Activated T-helper 1 cell treated with anti-CD3 and anti-CD28 coated beads, Interleukin-12 subunit alpha, Interleukin-12 subunit beta, Interleukin-2, Interleukin-4 antibody, amounts not matched to agents 30 ng/mL and 10 ng/mL and 1 ng/mL, durations not matched to agents 14 hours and 24 hours and 36 hours (primary cell): ENCODE data around the gene GPR142. TPM values are rescaled to one million over a fixed set of nuclear protein-coding genes. Genes with fewer than 3 reads are reported as not detected.

Source experiments
- DNase-seq: peaks from one replicate; pipeline ENCODE4 v3.0.0; 2021; ENCODE audit warnings: low spot score
- H3K27ac Mint-ChIP-seq: one replicate; pipeline ENCODE4 v1.8.0; 2021; ENCODE audit warnings: mild to moderate bottlenecking, mixed read lengths
- H3K27me3 Mint-ChIP-seq: one replicate; pipeline ENCODE4 v1.8.0; 2022; ENCODE audit warnings: mild to moderate bottlenecking, moderate library complexity, mixed read lengths; ENCODE audit not compliant: insufficient read depth
- H3K36me3 Mint-ChIP-seq: one replicate; pipeline ENCODE4 v1.8.0; 2021; ENCODE audit warnings: low read depth, mixed read lengths
- H3K4me1 Mint-ChIP-seq: one replicate; pipeline ENCODE4 v1.8.0; 2021; ENCODE audit warnings: low read depth, mixed read lengths
- H3K4me3 Mint-ChIP-seq: one replicate; pipeline ENCODE4 v1.8.0; 2021; ENCODE audit warnings: mild to moderate bottlenecking, moderate library complexity, mixed read lengths
- H3K9me3 Mint-ChIP-seq: one replicate; pipeline ENCODE4 v1.8.0; 2021; ENCODE audit warnings: mixed read lengths
- intact Hi-C: fragments of 100-400 bp; cut with micrococcal nuclease; formaldehyde crosslinking; loops from one replicate; pipeline ENCODE4 v1.15.1; 2024
- total RNA-seq: library from RNA; stranded (reverse); gene quantifications from 2 replicates; pipeline ENCODE4 v1.2.3, GENCODE V29; 2022

GPR142 gene
- total RNA-seq, 1 donor from 2014 or later, result not detected

DNA sequence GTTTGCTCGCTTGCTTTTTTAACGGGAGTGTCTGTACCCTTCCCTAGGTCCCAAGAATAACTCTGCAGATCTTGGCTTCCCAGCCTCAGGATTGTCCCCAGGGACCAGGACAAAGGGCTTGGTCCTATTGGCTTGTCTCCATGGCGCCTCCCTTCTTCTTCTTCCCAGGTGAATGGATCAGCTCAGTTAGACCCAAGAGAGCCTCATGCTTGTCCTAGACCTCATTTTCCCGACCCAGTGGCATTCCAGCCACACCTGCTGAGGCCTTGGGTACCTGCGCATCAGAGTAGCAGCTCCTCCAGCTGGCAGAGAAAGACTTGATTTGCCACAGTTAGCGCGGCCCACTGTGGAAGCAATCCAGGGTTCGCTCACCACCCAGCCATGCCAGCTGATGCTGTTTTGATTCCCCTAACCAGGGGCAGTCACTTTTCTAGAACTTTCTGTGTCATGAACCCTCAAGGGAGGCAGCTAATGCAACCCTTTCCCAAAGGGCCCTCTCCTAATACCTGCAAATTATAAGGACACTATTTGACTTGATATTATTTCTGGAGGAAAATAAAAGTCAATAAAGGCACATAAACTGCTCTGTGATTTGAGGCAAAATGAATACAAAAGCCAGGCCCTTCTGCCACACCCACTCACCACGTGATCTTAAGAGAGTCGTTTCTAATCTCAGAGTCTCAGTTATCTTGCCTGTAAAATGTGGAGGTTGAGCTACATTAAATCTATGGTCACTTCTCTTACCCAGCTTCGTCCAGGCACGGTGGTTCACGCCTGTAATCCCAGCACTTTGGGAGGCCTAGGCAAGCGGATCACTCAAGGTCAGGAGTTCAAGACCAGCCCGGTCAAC is 13.9 kb downstream of the GPR142 start:
- Mint-ChIP-seq H3K27ac (no peak overlapping the region), H3K4me3 (no peak overlapping the region), H3K4me1 (no peaks in the 10 kb centered on the region), H3K27me3 (peaks cover 9% of the 10 kb centered on the region), H3K36me3 (no peaks in the 10 kb centered on the region), H3K9me3 (no peaks in the 10 kb centered on the region)
- intact Hi-C loops, result no loop called here
- no peak for DNase-seq

DNA sequence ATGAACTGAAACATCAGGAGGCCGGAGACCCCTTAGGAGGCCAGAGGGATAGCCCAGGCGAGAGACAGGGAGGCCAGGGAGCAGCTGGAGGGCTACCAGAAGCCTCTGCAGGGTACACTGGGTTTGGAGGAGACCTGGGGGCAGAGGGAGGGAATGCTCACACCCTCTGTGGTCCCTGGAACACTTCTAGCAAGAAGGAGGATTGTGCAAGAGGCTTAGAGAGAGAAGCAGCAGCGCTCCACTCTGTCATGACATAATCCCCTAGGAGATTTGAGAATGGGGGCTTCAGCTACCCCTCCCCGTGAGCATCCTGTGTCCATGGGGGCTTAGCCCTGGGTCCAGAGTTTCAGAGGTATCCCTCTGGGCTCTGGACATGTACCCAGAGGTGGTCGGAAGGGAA is 15.8 kb downstream of the GPR142 start:
- no peak for DNase-seq
- intact Hi-C loops, result no loop called here
- Mint-ChIP-seq H3K4me3 (no peak overlapping the region), H3K27ac (no peak overlapping the region), H3K9me3 (no peaks in the 10 kb centered on the region), H3K4me1 (no peaks in the 10 kb centered on the region), H3K27me3 (peaks cover 13% of the 10 kb centered on the region), H3K36me3 (no peaks in the 10 kb centered on the region)

DNA sequence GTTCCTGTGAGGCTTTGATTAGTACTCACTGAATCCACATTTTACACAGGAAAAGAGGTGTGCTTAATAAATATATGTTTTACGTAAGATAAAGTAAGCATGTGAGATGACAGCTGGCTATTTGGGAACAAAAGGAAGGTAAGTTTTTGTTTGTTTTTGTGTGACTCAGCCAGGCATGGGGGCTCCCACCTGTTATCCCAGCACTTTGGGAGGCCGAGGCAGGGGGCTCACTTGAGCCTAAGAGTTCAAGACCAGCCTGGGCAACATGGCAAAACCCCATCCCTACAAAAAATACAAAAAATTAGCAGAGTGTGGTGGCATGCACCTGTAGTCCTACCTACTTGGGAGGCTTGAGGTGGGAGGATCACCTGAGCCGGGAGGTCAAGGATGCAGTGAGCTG is 17.9 kb downstream of the GPR142 start:
- H3K4me3 Mint-ChIP-seq, result no peak overlapping the region
- H3K27ac Mint-ChIP-seq, result no peak overlapping the region
- H3K36me3 Mint-ChIP-seq, result no peaks in the 10 kb centered on the region
- intact Hi-C loops, result no loop called here
- DNase-seq, result no peak
- H3K4me1 Mint-ChIP-seq, result no peaks in the 10 kb centered on the region
- H3K27me3 Mint-ChIP-seq, result peaks cover 15% of the 10 kb centered on the region
- no peaks in the 10 kb centered on the region for H3K9me3 Mint-ChIP-seq

DNA sequence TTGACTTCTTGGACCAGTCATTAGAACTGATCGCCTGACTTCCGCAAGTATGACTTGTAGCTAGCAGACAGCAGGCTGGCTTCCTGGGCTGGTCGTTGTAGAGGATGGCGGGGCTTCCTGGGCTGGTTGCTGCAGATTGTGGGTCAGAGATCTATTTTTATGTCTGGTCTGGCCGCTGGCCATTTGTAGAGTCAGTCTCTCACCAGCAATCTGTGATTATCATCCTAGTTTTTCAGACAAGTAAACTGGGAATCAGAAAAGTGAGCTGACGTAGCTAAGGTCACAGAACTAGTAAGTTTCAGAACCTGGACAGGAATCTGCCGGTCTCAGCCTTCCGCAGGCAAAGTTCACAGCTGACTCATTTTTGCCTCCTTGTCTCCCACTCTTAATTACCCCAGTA is 19.1 kb downstream of the GPR142 start:
- Mint-ChIP-seq H3K4me3 (no peak overlapping the region), H3K9me3 (no peaks in the 10 kb centered on the region), H3K27me3 (peaks cover 12% of the 10 kb centered on the region), H3K27ac (no peak overlapping the region), H3K36me3 (no peaks in the 10 kb centered on the region), H3K4me1 (no peaks in the 10 kb centered on the region)
- DNase-seq, result no peak
- intact Hi-C loops, result no loop called here

DNA sequence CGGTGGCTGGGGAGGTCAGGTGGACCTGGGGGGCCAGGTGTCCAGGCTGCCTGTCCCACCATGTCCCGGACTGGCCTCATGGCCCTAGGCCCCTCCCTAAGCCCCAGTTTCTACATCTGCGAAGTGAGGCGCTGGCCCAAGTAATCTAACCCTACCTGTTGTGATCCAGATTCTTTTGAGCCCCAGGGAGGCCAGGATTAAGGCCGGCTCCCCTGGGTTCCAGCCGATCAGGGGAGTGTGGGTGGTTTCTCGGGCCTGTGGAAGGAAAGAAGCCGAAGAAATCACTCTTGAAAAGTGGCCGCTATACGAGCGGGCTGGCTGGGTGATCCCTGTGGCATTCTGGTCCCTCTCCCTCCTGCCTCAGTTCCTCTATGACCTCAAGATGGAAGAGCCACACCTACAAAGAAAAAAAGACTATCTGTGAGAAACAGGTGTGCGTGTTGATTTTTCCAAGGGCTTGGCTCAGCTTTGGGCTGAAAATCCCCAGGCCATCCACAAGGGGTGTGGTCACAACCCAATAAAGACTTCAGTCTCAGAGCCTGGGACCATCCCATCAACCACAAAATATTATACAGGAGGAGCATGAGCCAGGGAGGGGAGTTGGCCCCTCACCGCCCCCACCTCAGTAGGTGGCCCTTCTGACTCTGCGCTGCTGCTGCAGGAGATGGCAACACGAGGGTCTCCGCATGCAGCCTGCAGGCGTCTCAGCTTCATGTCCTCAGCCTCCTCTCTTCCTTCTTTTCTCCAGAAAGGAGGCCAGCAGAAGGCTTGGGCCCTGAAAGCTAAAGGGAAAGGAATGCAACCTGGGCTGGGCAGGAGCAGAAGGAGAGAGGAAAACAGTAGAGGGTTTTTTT is 20.3 kb downstream of the GPR142 start:
- no peaks in the 10 kb centered on the region for H3K9me3 Mint-ChIP-seq
- H3K27ac Mint-ChIP-seq, result no peak overlapping the region
- no peak for DNase-seq
- intact Hi-C loops, result no loop called here
- no peak overlapping the region for H3K4me3 Mint-ChIP-seq
- H3K36me3 Mint-ChIP-seq, result no peaks in the 10 kb centered on the region
- H3K4me1 Mint-ChIP-seq, result no peaks in the 10 kb centered on the region
- H3K27me3 Mint-ChIP-seq, result peaks cover 11% of the 10 kb centered on the region

DNA sequence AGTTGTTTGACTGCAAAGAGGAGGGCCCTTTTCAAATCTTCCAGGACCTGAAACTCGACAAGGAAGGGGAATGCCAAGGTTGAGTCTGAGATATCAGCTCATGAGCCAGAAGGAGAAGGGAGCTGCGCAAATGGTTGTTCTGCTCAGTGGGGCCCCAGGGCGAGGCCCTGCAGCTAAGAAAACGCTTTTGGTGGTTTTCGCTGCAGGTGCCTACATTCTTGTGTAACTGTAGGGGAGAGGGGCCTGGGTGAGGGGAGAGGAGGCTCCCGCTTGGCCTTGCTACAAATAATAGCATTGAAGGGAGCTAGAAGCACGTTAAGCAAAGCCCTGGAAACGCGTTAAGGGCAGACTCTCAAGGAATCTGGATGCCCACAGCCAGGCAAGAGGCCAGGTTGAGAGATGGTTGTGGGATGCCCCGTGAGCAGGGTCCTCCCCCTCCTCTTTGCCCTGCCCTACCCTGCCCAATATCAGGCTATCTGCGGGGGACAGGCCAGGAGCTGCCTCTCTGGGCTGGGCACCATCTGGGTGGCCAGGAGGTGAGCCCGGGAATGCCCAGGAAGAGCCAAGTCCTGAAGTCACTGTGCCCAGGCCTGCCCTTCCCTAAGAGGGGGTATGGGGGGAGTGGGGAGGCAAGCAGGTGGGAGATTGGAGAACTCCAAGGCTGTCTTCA is 21.9 kb downstream of the GPR142 start:
- intact Hi-C loops, result no loop called here
- no peaks in the 10 kb centered on the region for H3K4me1 Mint-ChIP-seq
- DNase-seq, result no peak
- no peaks in the 10 kb centered on the region for H3K36me3 Mint-ChIP-seq
- H3K27ac Mint-ChIP-seq, result no peak overlapping the region
- H3K9me3 Mint-ChIP-seq, result no peaks in the 10 kb centered on the region
- H3K4me3 Mint-ChIP-seq, result no peak overlapping the region
- H3K27me3 Mint-ChIP-seq, result peaks cover 11% of the 10 kb centered on the region

DNA sequence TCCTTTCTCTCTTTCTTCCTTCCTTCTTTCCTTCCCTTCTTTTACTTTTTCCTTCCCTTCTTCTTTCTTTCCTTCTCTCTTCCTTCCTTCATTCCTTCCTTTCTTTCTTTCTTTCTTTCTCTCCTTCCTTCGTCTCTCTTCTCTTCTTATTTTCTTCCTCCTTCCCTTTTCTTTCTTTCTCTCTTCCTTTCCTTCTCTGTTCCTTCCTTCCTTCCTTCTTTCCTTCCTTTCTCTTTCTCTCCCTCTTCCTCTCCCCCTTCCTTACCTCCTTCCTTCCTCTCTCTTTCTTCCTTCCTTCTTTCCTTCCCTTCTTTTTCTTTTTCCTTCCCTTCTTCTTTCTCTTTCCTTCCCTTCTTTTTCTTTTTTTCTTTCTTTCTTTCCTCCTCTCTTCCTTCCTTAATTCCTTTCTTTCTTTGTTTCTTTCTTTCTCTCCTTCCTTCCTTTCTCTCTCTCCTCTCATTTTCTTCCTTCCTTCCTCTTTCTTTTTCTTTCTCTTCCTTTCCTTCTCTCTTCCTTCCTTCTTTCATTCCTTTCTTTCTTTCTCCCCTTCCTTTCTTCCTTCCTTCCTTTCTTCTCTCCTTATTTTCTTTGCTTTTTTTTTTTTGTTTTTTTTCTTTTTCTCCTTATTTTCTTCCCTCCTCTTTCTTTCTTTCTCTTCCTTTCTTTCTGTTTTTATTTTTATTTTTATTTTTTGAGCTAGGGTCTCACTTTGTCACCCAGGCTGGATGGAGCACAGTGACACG is 22.8 kb downstream of the GPR142 start:
- peaks cover 11% of the 10 kb centered on the region for H3K27me3 Mint-ChIP-seq
- H3K27ac Mint-ChIP-seq, result no peak overlapping the region
- intact Hi-C loops, result no loop called here
- H3K4me1 Mint-ChIP-seq, result no peaks in the 10 kb centered on the region
- H3K4me3 Mint-ChIP-seq, result no peak overlapping the region
- H3K9me3 Mint-ChIP-seq, result no peaks in the 10 kb centered on the region
- DNase-seq, result no peak
- no peaks in the 10 kb centered on the region for H3K36me3 Mint-ChIP-seq

DNA sequence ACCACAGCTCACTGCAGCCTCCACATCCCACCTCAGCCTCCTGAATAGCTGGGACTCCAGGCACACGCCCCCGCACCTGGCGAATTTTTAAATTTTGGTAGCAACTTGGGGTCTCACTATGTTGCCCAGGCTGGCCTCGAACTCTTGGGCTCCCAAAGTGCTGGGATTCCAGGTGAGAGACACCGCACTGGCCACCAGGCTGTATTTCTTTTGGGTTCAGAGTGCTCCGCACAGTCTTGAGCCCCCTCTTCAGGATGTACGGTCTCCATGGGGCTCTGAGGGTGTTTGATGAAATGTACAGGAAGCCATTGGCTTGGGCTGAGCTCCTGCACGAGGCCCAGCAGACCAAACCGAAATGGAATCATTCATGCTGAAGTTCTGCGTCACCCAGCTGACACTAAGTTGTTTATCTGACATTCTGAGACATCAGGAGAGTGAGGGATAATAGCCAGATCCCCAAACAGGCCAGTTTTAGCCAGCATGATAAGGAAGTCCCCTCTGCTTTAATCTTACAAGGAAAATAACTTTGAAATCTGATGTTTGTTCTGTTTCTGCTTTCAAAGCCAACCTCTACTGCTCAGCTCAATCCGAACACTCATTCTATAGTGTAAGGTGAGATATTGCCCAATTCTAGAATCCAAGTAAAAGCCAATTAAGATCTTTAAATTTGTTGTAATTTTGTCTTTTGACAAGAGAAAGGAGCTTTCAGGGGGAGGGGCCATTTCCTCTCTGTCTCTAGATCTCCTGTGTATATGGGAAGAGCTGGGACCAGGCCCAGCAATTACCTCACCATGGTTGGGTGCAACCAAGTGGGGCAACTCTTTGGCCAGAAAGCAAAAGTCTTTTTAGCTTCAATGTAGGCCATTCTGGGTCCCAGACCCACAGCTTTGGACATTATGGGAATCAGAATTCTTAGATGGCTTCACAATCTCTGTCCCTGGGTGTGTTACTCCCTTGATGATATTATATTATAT is 23.7 kb downstream of the GPR142 start:
- intact Hi-C loops, result no loop called here

DNA sequence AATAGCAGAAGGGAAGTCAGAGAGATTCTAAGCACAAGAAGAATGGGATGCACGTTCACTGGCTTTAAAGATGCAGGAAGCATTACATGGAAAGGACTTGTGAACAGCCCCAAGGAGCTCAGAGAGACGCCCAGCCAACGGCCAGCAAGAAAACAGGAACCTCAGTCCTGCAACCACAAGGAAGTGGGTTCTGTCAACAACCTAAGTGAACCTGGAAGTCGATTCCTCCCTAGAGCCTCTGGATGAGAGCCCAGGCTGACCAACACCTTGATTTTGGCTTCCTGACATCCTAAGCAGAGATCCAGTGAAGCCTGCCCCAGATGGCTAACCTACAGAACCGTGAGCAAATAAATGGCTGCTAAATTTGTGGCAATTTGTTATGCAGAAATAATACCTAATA is 24.5 kb downstream of the GPR142 start:
- peaks cover 7% of the 10 kb centered on the region for H3K27me3 Mint-ChIP-seq
- H3K4me3 Mint-ChIP-seq, result no peak overlapping the region
- H3K27ac Mint-ChIP-seq, result no peak overlapping the region
- no peaks in the 10 kb centered on the region for H3K9me3 Mint-ChIP-seq
- DNase-seq, result no peak
- intact Hi-C loops, result no loop called here
- H3K36me3 Mint-ChIP-seq, result no peaks in the 10 kb centered on the region
- no peaks in the 10 kb centered on the region for H3K4me1 Mint-ChIP-seq

More for the DNA sequence above, 23.7 kb downstream of the GPR142 start:
- H3K4me1 Mint-ChIP-seq, result no peaks in the 10 kb centered on the region
- no peak overlapping the region for H3K4me3 Mint-ChIP-seq
- H3K27ac Mint-ChIP-seq, result no peak overlapping the region
- no peaks in the 10 kb centered on the region for H3K36me3 Mint-ChIP-seq
- no peaks in the 10 kb centered on the region for H3K9me3 Mint-ChIP-seq
- peaks cover 9% of the 10 kb centered on the region for H3K27me3 Mint-ChIP-seq
- no peak for DNase-seq

DNA sequence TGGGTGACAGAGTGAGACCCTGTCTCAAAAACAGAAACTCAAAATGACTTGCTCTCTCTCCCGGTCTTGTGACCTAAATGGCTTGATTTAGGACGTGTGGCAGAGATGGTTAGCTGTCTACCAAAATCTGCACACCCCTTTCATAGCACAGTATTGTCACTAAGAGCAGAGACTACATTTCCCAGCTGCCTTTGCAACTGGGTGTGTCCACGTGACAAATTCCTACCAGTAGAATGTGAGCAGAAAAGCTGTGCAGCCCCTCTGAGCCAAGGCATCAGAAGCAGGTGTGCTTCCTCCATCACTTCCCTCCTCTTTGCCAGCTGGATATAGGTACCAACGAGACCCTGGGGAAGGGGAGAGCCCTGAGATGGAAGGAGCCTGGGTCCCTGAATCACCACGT is 25.5 kb downstream of the GPR142 start:
- H3K36me3 Mint-ChIP-seq, result no peaks in the 10 kb centered on the region
- H3K27me3 Mint-ChIP-seq, result peaks cover 9% of the 10 kb centered on the region
- H3K4me1 Mint-ChIP-seq, result no peaks in the 10 kb centered on the region
- H3K4me3 Mint-ChIP-seq, result no peak overlapping the region
- H3K27ac Mint-ChIP-seq, result no peak overlapping the region
- no peaks in the 10 kb centered on the region for H3K9me3 Mint-ChIP-seq
- intact Hi-C loops, result loop anchor here (1.0 kb wide), 1 partner anchor 23 kb away; no protein-coding TSS in a partner anchor
- no peak for DNase-seq

DNA sequence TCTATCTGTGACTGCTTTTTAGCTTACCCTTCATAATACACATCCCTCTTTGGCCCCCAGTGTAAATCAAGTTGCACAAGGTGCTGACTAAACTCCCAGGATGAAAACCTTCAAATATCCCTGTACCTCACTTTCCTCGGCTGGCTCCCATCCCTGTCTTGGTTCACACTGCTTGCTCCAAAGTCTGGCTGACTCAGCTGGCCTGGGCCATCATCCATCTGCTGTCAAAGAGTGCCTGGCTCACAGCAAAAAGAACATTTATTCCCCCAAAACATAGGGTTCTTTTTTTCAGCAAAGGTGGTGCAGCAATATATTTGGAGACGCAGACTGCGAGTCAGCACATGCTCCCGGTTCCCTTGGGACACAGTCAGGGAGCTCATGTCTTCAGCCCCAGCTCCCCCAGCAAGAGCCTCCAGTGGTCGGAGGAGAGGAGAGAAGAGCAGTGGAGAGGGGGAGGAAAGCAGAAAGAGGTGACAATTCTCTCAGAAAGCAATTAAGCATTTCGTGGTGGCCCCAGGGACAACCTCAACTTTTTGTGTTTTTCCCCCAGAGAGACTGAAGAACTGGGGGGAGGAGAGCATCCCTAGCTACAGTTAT is 26.1 kb downstream of the GPR142 start:
- intact Hi-C loops, result loop anchor here (1.0 kb wide), 1 partner anchor 23 kb away; no protein-coding TSS in a partner anchor
- H3K4me3 Mint-ChIP-seq, result no peak overlapping the region
- H3K9me3 Mint-ChIP-seq, result no peaks in the 10 kb centered on the region
- no peak overlapping the region for H3K27ac Mint-ChIP-seq
- no peak for DNase-seq
- H3K4me1 Mint-ChIP-seq, result no peaks in the 10 kb centered on the region
- H3K36me3 Mint-ChIP-seq, result no peaks in the 10 kb centered on the region
- H3K27me3 Mint-ChIP-seq, result peaks cover 9% of the 10 kb centered on the region
